ENCODE measurements around the gene EBF3.

- TF ChIP-seq, protein P1, sequence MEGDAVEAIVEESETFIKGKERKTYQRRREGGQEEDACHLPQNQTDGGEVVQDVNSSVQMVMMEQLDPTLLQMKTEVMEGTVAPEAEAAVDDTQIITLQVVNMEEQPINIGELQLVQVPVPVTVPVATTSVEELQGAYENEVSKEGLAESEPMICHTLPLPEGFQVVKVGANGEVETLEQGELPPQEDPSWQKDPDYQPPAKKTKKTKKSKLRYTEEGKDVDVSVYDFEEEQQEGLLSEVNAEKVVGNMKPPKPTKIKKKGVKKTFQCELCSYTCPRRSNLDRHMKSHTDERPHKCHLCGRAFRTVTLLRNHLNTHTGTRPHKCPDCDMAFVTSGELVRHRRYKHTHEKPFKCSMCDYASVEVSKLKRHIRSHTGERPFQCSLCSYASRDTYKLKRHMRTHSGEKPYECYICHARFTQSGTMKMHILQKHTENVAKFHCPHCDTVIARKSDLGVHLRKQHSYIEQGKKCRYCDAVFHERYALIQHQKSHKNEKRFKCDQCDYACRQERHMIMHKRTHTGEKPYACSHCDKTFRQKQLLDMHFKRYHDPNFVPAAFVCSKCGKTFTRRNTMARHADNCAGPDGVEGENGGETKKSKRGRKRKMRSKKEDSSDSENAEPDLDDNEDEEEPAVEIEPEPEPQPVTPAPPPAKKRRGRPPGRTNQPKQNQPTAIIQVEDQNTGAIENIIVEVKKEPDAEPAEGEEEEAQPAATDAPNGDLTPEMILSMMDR (IDR thresholded peaks at IDR 0.05) = no peak
- TF ChIP-seq POLR2A (IDR thresholded peaks at IDR 0.05) = no peak
These were observed 22.1 kb downstream of the EBF3 start for GRCh38 chr10:129942019-129942277.
